GM04504 (cell line): Measurements from ENCODE around the gene CDH15.
"Not testable (repeated sequence)": the region's sequence is repeated elsewhere in the genome, so short reads cannot be mapped to it uniquely, and the experiment has no call there.

ENCODE experiments used
- DNase-seq: peaks from one replicate; pipeline ENCODE4 v3.0.0-alpha.2; 2012; ENCODE audit warnings: low read depth

The CDH15 gene

DNA sequence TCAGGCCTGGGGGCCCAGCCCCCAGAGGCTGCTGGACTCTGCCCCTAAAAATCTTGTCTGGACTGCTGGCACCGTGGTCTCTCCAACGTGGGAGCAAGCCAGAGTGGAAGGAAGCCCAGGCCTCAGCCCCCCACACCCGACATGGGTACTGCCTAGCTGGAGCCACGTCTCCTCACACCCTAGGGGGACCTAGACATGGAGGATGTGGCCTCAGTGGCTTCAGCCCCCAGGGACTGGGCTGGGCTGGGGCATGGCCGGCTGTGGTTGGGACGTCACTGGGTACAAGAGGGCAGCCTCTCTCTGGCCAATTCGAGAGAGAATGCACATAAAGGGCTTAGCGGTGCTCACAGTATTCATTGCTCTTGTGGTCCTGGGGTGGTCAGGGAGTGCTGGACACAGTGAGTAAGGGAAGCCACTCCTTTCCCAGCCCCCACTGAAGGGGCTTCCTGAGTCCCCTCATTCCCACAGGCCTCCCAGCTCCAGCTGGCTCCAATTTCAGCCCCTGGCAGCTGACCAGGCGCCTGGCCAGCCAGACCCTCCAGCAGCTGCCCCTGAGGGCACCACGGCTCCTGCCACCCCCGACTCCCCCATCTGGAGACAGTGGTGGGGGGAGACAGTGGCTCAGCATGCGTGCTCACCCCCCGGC is 1.1 kb downstream of the CDH15 start:
- no peak for DNase-seq

DNA sequence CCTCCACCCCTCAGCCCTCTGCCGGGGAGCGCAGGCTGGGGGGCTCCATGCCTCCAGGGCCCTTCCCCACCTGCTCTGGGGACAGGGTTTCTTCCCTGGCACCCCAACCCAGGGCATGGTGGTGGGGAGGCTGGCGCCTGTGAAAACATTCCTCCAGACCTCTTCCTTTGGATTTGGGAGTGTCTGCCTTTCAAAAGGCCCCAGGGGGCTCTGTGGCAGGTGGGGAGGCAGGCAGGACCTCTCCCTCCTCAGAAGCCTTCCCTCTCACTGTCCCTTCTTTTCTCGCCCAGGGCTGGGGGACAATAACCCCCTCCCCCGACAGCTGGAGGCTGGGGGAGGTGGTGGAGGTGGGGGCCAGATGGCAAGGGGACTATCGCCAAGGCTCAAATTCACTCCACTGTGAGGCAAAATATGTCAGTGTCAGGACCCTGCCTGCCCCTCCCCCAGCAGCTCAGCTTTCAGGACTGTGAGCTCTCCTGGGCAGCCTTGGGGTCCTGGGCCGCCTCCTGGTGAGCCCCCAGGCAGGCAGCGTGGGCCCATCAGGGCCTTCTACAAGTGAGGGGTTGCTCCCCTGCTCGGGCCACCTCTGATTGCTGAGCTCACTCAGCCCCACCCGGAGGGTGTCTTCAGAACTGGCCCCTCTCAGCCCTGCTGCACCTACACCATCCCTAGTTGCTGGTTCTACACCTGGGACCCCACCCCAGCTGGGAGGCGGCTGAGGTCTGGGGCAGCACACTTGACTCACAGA is 1.8 kb downstream of the CDH15 start:
- no peak for DNase-seq

DNA sequence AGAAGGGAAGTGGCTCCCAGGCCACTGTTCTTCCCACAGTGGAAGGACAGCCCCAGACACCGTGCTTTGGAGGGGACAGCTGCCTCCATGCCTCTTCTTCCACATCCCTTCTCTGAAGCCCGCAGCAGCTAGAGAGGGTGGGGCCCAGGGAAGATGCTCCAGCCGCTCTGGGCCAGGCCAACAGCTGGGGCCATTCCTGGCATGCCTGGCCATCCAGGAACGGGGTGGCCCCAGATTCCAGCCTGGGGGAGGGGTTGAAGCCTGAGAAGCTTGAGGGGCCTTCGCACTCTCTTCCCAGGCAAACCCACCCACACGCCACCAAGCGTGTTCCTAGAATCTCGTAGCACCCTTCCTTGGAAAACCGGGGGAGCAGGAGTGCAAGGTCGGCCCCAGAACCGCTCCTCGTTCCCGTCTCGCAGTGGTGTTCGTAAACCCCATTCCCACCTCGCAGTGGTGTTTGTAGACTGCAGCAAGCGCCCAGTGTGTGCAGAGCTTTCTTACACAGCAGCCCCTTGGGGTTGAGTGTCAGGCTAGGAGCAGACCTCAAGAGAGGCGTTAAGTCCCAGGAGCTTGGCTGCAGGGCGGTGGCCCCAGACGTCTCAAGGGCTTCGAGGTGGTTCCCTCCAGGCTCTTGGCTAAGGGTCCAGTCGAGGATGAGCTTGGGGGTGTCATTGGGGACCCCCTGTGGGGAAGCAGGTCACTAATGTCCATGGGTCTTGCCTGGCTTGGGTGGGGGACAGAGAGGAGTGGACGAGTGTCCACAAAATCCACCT is 2.7 kb downstream of the CDH15 start:
- no peak for DNase-seq

DNA sequence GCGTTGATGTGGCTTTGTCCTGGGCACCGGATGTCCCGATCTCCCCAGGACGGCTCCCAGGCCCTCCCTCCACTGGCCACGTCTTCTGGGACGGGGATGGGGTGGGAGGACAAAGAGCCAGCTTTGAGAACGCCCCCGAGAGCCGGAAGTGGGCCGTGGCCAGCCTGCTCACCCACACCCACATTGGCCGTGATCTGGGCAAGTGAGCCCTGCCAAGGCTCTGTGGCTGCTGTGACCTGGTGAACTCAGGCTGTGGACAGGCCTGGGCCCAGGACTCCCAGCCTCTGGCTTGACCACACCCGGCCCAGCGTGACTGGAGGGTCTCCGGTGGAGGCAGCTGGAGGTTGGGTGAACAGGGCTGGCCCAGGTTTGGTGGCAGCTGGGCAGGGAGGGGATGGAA is 3.3 kb downstream of the CDH15 start:
- DNase-seq = no peak

DNA sequence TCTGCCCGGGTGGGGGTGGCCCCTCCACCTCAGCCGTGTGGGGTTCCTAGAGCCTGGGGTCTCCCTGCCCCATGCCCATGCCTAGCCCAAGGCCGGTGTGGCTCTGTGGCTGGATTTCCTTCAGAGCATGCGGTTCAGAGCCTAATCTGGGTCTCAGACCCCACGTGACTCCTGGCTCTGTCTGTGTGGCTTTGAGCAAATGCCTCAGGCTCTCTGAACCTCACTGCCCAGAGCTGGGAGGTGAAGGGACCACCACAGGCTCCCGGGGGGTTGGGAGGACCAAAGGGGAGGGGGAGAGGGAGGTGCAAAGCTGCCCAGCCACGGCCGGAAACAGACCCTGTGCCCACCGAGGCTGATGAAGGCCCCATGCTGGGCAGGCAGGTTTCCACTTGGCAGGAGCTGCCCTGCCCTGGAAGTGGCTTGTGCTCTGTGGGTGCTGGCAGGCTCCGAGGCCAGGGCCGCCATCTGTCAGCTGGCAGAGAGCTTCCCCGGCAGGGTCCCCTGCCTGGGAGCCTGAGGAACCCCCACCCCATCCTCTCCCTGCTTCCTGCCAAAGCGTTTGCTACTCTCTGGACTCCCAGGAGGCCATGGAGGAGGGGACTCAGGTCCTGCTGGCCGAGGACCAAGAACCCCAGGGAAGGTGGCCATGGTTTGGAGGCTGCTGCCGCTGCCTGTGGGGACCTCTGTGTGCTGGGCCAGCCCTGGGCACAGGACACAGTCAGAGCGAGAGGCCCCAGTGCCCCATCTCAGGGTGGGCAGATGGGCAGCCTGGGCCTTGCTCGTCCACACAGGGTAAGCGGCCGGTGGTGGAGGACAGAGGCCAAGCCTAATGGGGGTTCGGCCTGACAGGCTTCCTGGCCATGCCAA is 4.0 kb downstream of the CDH15 start:
- DNase-seq = no peak

DNA sequence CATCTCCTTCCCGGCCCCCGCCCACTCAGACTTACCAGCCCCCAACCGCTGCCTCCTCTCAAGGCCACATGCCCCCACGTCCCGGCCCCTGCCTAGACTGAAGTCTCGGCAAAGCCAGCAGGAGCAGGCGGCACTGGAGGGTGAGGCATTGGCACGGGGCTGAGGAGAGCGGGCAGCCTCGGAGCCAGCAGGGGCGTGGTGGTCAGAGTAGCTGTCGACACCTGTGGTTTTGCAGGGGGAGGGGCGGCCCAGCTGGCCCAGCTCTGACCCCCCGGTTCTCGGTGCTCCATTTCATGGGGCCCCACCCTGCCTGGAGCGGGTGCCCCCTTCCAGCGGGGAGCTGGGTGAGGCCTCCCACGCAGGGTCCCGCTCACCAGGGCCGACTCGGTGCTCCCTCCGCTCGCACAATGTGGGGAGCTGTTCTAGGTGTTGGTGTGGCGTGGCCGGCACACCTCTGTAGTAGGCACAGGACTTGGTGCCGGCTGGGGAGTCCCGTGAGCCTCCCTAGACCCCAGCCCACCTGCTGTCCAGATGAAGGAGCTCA is 4.7 kb downstream of the CDH15 start:
- no peak for DNase-seq

DNA sequence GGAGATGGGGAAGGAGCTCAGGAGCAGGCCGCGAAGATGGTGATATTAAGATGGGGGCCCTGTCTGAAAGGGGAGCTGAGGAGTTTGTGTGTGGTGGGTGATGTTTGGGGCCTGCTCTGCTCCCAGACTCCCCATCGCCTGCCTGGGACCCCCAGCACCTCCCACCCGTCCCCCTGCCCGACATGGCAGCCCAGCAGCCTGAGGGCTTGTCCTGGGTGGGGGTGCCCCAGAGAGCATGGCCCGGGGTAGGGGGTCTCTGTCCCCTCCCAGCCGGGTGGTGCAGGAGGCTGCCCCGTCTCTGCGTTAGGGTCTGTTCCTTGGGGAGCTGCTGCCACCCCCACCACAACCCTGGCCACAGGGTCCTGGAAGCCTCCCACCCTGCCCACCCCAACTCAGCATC is 5.2 kb downstream of the CDH15 start:
- no peak for DNase-seq

DNA sequence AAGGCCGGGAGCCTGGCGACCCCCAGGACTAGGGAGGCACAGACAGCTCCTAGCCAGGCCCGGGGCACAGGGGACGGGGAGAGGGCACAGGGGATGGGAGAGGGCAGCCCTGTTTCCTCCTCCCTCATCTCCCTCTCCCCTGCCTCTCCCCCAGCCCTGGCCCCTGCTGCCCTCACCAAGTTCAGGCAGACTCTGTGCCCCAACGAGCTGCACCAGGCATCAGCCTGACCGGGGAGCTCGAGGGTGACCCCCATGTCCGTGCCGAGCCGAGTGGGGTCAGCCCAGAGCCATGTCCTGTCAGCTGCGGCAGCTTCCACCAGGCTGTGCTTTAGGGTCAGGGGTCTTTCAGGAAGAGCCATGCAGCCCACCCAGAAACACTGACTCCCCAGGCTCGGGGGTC is 6.0 kb downstream of the CDH15 start:
- DNase-seq = no peak

DNA sequence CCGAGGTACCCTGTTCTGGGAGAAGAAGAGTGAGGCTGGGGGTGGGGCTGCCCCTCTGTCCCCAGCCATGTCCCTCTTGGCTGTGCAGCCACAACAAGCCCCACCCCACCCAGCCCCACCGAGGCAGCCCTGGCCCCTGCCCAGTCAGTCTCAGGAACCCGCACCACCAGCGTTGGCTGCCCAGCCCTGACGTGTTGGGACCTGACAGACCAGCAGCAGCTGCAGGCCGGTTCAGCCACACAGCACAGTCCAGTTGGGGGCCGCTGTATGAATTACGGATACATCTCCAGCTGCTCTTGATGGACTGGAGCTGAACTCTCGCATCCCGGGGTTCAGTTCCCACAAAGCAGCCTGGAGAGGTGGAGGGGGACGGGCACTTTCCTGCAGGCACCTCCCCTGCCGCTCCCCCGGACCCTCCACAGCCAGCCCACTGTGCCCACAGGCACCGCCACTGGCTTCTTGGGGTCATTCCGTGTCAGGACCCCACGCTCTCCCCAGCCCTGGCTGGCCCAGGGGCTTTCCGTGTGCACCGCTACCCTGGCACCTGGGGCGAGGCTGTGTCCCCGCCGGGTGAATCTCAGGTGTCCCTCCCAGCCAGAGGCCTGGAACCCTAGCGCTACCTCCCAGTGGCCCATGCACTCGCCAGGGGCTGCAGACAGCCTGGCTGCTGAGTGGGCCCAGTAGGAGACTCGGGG is 7.1 kb downstream of the CDH15 start:
- DNase-seq = no peak

DNA sequence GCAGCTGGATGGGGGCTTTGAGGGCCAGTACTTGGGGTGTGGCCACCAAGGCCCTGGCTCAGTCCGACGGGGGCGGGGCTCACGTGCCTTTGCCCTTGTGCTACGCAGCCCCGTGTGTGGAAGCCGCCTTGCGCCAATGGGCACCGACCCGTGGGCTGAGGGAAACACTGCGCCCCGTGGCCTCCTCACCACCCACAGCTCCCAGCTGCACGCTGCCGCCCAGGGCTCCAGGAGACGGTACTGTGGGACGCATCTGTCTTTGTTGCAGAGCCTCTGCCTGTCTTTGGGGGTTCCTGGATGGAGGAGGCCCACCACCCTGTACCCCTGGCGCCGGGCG is 7.6 kb downstream of the CDH15 start:
- DNase-seq = no peak

DNA sequence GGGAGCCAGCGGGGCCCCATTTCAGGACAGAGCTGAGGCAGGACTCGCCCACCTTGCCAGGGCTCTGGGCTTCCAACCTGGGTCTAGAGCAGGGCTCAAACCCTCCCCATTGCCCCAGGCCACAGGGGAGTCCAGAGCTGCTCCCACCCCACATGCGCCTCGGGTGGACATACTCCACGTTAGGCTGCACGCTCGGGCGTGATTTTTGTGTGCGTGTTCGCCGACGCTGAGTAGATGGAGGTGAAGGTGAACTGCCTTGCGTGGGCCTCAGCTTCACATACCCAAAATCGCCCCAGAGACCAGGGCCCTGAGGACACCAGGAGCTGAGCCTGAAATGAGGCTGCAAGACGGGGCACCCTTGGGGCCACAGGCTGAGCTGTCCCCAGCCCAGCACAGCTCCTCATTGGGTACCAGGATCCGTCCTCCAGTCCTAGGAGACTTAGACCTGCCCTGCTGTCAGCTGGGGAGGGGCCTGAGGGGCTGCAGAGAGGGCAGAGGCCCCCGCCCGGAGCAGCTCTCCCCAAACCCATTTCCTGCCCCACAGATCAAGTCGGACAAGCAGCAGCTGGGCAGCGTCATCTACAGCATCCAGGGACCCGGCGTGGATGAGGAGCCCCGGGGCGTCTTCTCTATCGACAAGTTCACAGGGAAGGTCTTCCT is 8.2 kb downstream of the CDH15 start:
- no peak for DNase-seq

DNA sequence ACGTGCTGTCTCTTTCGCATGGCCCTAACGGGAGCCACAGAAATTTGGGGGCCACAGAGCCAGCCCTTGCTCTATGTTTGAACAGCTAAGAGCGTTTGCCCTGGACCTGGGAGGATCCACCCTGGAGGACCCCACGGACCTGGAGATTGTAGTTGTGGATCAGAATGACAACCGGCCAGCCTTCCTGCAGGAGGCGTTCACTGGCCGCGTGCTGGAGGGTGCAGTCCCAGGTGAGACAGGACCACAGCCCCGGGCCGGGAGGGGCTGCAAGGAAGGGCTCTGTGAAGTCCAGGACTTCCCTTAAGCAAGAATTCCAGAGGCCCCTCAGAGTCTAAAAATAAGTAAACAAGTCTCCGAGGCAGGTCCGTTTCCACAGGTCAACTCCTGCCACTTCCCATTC is 11.9 kb downstream of the CDH15 start:
- DNase-seq = no peak

DNA sequence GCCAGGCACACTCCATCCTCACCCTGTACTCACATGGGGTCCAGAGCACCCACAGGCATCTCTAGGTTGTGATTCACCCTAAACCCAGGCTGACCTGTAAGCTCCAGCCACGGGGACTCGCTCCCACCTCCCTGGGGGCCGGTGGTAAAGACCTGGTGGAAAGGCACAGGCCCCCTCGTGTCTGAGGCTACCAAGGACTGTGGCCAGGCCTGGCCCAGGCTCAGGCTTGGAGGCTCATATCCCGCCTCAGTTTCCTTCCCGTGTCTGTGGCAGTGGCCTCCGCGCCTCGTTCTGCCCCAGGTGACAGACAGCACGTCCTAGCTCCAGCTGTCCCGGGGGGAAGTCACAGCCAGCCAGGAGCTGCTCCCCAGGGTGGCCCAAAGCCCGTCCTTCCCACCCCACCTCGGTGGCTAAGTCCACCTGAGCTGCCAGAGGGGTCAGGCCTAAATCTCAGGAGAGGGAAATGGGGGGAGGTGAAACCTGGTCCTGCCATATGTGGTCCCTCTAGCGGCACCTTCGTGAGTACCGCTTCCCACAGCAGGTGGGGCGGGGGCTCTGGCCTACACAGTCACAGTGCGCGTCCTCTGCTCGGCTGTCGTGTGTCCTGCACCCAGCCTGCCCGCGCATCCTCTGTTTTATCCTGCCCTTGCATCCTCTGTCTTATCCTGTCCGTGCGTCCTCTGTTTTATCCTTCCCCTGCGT is 12.6 kb downstream of the CDH15 start:
- no peak for DNase-seq

DNA sequence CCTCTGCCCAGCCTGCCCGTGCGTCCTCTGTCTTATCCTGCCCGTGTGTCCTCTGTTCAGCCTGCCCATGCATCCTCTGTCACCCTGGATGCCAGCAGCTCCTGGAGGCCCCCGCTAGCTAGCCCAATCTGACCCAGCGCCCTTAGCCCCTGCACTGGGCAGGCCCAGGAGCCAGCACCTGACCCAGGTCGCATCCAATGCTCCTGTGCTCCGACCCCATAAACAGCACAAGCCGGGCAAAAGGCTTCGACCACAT is 13.1 kb downstream of the CDH15 start:
- no peak for DNase-seq

DNA sequence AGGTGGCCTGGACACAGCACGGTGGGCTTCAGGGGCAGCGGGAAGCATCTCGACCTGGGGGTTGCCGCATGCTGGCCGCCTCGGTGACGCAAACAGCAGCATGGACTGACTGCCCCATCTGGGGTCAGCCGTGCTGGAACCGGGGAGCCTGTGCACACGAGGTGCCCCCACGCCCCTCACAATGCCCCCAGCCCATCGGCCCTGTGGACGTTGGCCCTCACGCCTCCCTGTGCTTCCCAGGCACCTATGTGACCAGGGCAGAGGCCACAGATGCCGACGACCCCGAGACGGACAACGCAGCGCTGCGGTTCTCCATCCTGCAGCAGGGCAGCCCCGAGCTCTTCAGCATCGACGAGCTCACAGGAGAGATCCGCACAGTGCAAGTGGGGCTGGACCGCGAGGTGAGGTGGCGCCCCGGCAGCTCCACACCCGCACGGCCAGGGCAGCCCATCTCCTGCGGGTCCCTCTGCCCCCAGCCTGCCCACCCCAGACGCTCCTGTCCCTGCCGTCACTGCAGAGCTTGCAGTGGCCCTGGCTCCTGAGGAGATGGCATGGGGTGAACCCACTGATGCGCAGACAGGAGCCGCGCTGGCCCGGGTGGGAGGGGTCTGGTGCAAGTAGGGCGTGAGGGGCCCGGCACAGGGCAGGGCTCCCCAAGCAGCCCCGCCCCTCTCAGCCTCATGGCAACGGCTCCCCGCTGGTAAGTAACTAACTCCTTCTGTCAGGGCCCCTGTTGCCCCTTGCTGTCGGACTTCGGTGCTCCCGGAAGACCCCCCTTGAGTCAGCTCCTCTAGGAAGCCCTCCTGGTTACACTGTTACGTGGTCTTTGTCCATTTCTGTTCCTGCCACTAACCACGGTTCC is 13.6 kb downstream of the CDH15 start:
- no peak for DNase-seq

DNA sequence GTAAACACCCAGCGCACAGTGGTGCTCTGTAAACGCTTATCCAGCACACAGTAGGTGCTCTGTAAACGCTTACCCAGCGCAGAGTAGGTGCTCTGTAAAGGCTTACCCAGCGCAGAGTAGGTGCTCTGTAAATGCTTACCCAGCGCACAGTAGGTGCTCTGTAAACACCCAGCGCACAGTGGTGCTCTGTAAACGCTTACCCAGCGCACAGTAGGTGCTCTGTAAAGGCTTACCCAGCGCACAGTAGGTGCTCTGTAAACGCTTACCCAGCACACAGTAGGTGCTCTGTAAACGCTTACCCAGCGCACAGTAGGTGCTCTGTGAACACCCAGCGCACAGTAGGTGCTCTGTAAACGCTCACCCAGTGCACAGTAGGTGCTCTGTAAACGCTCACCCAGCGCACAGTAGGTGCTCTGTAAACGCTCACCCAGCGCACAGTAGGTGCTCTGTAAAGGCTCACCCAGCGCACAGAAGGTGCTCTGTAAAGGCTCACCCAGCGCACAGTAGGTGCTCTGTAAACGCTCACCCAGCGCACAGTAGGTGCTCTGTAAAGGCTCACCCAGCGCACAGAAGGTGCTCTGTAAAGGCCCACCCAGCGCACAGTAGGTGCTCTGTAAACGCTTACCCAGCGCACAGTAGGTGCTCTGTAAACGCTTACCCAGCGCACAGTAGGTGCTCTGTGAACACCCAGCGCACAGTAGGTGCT is 14.5 kb downstream of the CDH15 start:
- DNase-seq = not testable (repeated sequence)

DNA sequence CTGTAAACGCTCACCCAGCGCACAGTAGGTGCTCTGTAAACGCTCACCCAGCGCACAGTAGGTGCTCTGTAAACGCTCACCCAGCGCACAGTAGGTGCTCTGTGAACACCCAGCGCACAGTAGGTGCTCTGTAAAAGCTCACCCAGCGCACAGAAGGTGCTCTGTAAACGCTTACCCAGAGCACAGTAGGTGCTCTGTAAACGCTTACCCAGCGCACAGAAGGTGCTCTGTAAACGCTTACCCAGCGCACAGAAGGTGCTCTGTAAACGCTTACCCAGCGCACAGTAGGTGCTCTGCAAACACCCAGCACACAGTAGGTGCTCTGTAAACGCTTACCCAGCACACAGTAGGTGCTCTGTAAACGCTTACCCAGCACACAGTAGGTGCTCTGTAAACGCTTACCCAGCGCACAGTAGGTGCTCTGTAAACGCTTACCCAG is 15.1 kb downstream of the CDH15 start:
- not testable (repeated sequence) for DNase-seq

DNA sequence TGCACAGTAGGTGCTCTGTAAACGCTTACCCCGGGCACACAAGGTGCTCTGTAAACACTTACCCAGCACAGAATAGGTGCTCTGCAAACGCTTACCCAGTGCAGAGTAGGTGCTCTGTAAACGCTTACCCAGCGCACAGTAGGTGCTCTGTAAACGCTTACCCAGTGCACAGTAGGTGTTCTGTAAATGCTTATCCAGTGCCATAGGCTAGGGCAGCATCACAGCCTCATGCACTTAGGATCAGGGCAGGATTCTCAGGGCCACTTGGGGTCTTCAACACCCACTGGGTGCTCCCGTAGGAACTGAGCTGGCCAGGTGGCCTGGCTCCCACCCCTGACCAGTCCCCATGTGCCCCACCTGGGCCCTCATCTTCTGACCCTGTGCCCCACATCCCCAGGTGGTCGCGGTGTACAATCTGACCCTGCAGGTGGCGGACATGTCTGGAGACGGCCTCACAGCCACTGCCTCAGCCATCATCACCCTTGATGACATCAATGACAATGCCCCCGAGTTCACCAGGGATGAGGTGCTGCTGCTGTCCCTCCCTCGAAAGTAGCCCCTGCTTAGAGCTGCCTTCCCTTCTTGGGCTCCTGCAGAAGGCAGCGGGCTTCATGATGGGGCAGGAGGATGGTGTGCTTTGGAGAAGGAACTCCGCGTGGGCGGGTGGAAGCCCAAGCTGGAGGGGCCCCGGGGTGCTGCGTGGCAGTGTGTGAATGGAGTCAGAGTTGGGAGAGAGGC is 15.7 kb downstream of the CDH15 start:
- DNase-seq = no peak
